Nephron progenitor cell (in vitro differentiated cells): ENCODE data around the gene HMOX2.

Source experiments
- DNase-seq: peaks from one replicate; pipeline ENCODE4 v3.0.0; 2021
- H3K27ac Mint-ChIP-seq: 2 replicates; pipeline ENCODE4 v1.8.0; 2021; ENCODE audit warnings: mild to moderate bottlenecking, moderate library complexity, mixed read lengths
- H3K27me3 Mint-ChIP-seq: 2 replicates; pipeline ENCODE4 v1.8.0; 2021; ENCODE audit warnings: mild to moderate bottlenecking, low read depth, mixed read lengths; ENCODE audit not compliant: poor library complexity
- H3K36me3 Mint-ChIP-seq: 2 replicates; pipeline ENCODE4 v1.8.0; 2021; ENCODE audit warnings: low read depth, mixed read lengths
- H3K4me1 Mint-ChIP-seq: 2 replicates; pipeline ENCODE4 v1.8.0; 2021; ENCODE audit warnings: mixed read lengths
- H3K4me3 Mint-ChIP-seq: 2 replicates; pipeline ENCODE4 v1.8.0; 2021; ENCODE audit warnings: mild to moderate bottlenecking, moderate library complexity, mixed read lengths
- H3K9me3 Mint-ChIP-seq: 2 replicates; pipeline ENCODE4 v1.8.0; 2021; ENCODE audit warnings: mild to moderate bottlenecking, moderate library complexity, mixed read lengths
- CTCF ChIP-seq: fragments of 200-600 bp; sonication (generic); IDR thresholded peaks from 2 replicates; pipeline ENCODE4 v1.5.0; 2021; ENCODE audit warnings: antibody characterized with exemption

The HMOX2 gene

GRCh38 chr16:4443986-4444385 lies 32.2 kb upstream of the HMOX2 start:
- Mint-ChIP-seq H3K27me3 (peaks cover 4% of the 10 kb centered on the region), H3K9me3 (no peaks in the 10 kb centered on the region), H3K36me3 (peaks cover 68% of the 10 kb centered on the region), H3K27ac (no peak overlapping the region), H3K4me1 (no peaks in the 10 kb centered on the region), H3K4me3 (no peak overlapping the region)
- DNase-seq = no peak
- TF ChIP-seq CTCF = no peak

- DNase-seq = no peak
- Mint-ChIP-seq H3K9me3 (no peaks in the 10 kb centered on the region), H3K27me3 (peaks cover 5% of the 10 kb centered on the region), H3K36me3 (peaks cover 44% of the 10 kb centered on the region), H3K4me1 (no peaks in the 10 kb centered on the region), H3K27ac (no peak overlapping the region), H3K4me3 (no peak overlapping the region)
- TF ChIP-seq CTCF = no peak
Measured at GRCh38 chr16:4450430-4450829, 25.8 kb upstream of the HMOX2 start.

- H3K27ac Mint-ChIP-seq = peak overlapping the region; percentile 59
- peaks cover 47% of the 10 kb centered on the region for H3K36me3 Mint-ChIP-seq
- DNase-seq = no peak
- no peak overlapping the region for H3K4me3 Mint-ChIP-seq
- no peaks in the 10 kb centered on the region for H3K4me1 Mint-ChIP-seq
- peaks cover 5% of the 10 kb centered on the region for H3K27me3 Mint-ChIP-seq
- TF ChIP-seq CTCF = no peak
- no peaks in the 10 kb centered on the region for H3K9me3 Mint-ChIP-seq
Measured at GRCh38 chr16:4450931-4451519, 25.2 kb upstream of the HMOX2 start.

GRCh38 chr16:4452674-4453073 lies 23.5 kb upstream of the HMOX2 start:
- Mint-ChIP-seq H3K9me3 (no peaks in the 10 kb centered on the region), H3K36me3 (peaks cover 46% of the 10 kb centered on the region)
- TF ChIP-seq CTCF = no peak

GRCh38 chr16:4454623-4455022 lies 21.6 kb upstream of the HMOX2 start:
- Mint-ChIP-seq H3K9me3 (no peaks in the 10 kb centered on the region), H3K27me3 (peaks cover 5% of the 10 kb centered on the region), H3K4me3 (no peak overlapping the region), H3K27ac (no peak overlapping the region), H3K4me1 (no peaks in the 10 kb centered on the region), H3K36me3 (peaks cover 52% of the 10 kb centered on the region)
- TF ChIP-seq CTCF = no peak
- DNase-seq = peak; percentile 45

More at GRCh38 chr16:4452674-4453073, 23.5 kb upstream of the HMOX2 start:
- peaks cover 5% of the 10 kb centered on the region for H3K27me3 Mint-ChIP-seq
- H3K4me3 Mint-ChIP-seq = no peak overlapping the region
- no peaks in the 10 kb centered on the region for H3K4me1 Mint-ChIP-seq
- H3K27ac Mint-ChIP-seq = no peak overlapping the region
- no peak for DNase-seq

- DNase-seq = no peak
- Mint-ChIP-seq H3K9me3 (no peaks in the 10 kb centered on the region), H3K4me1 (no peaks in the 10 kb centered on the region), H3K27me3 (peaks cover 5% of the 10 kb centered on the region), H3K36me3 (peaks cover 53% of the 10 kb centered on the region), H3K27ac (no peak overlapping the region), H3K4me3 (no peak overlapping the region)
- no peak for TF ChIP-seq CTCF
Measured at GRCh38 chr16:4455081-4455480, 21.1 kb upstream of the HMOX2 start.
